ENCODE data around the gene ZNF280B.

- TF ChIP-seq CTCF (IDR thresholded peaks at IDR 0.05) (no peak), EZH2 (IDR thresholded peaks at IDR 0.05; ENCODE audit: borderline replicate concordance, insufficient read depth, low read depth, low read length, poor library complexity, severe bottlenecking) (no peak)
Observed at GRCh38 chr22:22519591-22519990, 11.0 kb upstream of the ZNF280B start.
